ENCODE results near the gene KIF13A. TPM values are rescaled to one million over a fixed set of nuclear protein-coding genes. Genes with fewer than 3 reads are reported as not detected.

KIF13A gene
- total and polyA plus RNA-seq, 9 of the 15 experiments (the other 6 are each of a cell fraction or from before 2014, with no cell fraction given) = 3.6 to 44.3 (median 29.7) TPM

DNA sequence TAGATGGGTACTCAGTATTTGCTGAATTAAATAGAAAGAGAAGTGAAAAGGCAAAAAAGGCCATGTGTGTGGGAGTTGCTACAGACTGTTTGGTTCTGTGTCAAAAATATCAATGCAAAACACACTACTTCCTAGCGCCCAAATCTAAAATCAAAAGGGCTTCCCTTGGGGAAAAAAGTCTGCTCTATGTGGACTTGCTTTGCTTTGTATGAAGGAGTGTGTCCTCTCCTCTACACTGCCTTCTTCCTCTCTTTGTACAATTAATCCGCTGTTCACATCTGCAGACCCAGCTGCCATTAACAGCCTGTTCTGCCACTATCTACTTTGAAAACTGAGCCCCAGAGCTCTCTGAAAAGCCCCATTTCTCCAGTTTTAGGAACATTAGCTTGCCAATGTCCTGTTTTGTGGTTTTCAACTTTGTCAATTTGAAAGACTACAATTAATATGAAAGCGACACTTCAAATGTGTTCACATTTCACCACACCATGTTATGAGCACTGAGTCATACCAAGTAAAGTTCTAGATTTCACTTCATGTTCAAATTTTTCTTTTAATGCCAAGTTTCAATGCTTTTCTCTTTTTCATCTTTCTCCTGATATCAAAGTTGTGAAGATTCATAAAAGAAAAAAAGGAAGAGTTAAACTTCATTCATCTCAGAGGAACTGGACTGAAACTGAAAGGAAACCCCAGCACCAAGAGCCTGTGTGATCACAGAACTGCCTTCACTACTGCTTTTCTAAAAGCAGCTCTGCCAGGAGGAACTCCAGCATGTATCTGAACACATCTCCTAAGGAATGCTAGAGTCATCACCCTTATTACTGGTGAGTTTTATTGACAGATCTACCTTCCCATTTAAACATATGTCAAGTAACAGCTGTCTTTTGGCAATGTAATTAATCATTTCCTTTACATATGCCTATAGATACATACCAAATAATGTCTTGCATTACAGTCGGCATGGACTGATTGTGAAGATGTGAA lies 102.6 kb downstream of the KIF13A start (continued):
- no peak for TF ChIP-seq ZNF76 (CRISPR knock-in tag; IDR thresholded peaks at IDR 0.05; ENCODE audit: borderline replicate concordance)
- TF ChIP-seq KLF1 (tag; IDR thresholded peaks at IDR 0.05) = no peak
- TF ChIP-seq, protein P1, sequence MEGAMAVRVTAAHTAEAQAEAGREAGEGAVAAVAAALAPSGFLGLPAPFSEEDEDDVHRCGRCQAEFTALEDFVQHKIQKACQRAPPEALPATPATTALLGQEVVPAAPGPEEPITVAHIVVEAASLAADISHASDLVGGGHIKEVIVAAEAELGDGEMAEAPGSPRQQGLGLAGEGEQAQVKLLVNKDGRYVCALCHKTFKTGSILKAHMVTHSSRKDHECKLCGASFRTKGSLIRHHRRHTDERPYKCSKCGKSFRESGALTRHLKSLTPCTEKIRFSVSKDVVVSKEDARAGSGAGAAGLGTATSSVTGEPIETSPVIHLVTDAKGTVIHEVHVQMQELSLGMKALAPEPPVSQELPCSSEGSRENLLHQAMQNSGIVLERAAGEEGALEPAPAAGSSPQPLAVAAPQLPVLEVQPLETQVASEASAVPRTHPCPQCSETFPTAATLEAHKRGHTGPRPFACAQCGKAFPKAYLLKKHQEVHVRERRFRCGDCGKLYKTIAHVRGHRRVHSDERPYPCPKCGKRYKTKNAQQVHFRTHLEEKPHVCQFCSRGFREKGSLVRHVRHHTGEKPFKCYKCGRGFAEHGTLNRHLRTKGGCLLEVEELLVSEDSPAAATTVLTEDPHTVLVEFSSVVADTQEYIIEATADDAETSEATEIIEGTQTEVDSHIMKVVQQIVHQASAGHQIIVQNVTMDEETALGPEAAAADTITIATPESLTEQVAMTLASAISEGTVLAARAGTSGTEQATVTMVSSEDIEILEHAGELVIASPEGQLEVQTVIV (CRISPR knock-in tag; IDR thresholded peaks at IDR 0.05; ENCODE audit: borderline replicate concordance) = no peak
- TF ChIP-seq, protein P2, sequence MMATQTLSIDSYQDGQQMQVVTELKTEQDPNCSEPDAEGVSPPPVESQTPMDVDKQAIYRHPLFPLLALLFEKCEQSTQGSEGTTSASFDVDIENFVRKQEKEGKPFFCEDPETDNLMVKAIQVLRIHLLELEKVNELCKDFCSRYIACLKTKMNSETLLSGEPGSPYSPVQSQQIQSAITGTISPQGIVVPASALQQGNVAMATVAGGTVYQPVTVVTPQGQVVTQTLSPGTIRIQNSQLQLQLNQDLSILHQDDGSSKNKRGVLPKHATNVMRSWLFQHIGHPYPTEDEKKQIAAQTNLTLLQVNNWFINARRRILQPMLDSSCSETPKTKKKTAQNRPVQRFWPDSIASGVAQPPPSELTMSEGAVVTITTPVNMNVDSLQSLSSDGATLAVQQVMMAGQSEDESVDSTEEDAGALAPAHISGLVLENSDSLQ (IDR thresholded peaks at IDR 0.05) = 0 out of 2 replicates have a peak, but pooled peaks have one; percentile 39
- TF ChIP-seq SREBF2 (CRISPR knock-in tag; IDR thresholded peaks at IDR 0.05) = no peak
- TF ChIP-seq SUPT5H (IDR thresholded peaks at IDR 0.05) = no peak
- no peak for TF ChIP-seq HNRNPLL (IDR thresholded peaks at IDR 0.05; ENCODE audit: low read depth, low read length, poor library complexity, severe bottlenecking)
- TF ChIP-seq CBFA2T3 (IDR thresholded peaks at IDR 0.05) = peak; percentile 48; the same call in 1 of the 2 replicates
- TF ChIP-seq, protein P3, sequence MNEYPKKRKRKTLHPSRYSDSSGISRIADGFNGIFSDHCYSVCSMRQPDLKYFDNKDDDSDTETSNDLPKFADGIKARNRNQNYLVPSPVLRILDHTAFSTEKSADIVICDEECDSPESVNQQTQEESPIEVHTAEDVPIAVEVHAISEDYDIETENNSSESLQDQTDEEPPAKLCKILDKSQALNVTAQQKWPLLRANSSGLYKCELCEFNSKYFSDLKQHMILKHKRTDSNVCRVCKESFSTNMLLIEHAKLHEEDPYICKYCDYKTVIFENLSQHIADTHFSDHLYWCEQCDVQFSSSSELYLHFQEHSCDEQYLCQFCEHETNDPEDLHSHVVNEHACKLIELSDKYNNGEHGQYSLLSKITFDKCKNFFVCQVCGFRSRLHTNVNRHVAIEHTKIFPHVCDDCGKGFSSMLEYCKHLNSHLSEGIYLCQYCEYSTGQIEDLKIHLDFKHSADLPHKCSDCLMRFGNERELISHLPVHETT (CRISPR knock-in tag; conservative IDR thresholded peaks at IDR 0.05 in 1 of 2, IDR thresholded peaks at IDR 0.05 in 1 of 2) = 0 out of 4 replicates have a peak, but pooled peaks of 1 of the 2 experiments have one; percentile 29
- TF ChIP-seq, protein P4, sequence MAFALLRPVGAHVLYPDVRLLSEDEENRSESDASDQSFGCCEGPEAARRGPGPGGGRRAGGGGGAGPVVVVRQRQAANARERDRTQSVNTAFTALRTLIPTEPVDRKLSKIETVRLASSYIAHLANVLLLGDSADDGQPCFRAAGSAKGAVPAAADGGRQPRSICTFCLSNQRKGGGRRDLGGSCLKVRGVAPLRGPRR (CRISPR knock-in tag; IDR thresholded peaks at IDR 0.05) = no peak
- TF ChIP-seq, protein P5, sequence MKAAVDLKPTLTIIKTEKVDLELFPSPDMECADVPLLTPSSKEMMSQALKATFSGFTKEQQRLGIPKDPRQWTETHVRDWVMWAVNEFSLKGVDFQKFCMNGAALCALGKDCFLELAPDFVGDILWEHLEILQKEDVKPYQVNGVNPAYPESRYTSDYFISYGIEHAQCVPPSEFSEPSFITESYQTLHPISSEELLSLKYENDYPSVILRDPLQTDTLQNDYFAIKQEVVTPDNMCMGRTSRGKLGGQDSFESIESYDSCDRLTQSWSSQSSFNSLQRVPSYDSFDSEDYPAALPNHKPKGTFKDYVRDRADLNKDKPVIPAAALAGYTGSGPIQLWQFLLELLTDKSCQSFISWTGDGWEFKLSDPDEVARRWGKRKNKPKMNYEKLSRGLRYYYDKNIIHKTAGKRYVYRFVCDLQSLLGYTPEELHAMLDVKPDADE (conservative IDR thresholded peaks at IDR 0.05; ENCODE audit: control insufficient read depth, low read depth, low read length) = no peak
- no peak for TF ChIP-seq SOX6 (IDR thresholded peaks at IDR 0.05)
- TF ChIP-seq SMARCB1 (IDR thresholded peaks at IDR 0.05; ENCODE audit: insufficient read length, low read depth) = no peak
- TF ChIP-seq OTX1 (CRISPR knock-in tag; IDR thresholded peaks at IDR 0.05) = no peak
